Measurements from ENCODE around the gene CLCN1.

The CLCN1 gene

GRCh38 chr7:143394777-143395176, 78.9 kb downstream of the CLCN1 start:
- H3K9me2 ChIP-seq (replicated peaks; ENCODE audit: low read depth, low read length): no peaks in the 10 kb centered on the region
- H3K79me2 ChIP-seq (ENCODE audit: insufficient read depth, low read length): peaks cover 4% of the 10 kb centered on the region; the same call in 1 of the 2 replicates
- H3K4me3 ChIP-seq (ENCODE audit: low read length, poor library complexity, severe bottlenecking): no peak overlapping the region
- H3K27me3 ChIP-seq (ENCODE audit: insufficient read depth, low read length, poor library complexity, severe bottlenecking): no peaks in the 10 kb centered on the region
- H3K36me3 ChIP-seq (ENCODE audit: insufficient read depth, low read length): peaks cover 23% of the 10 kb centered on the region; the same call in 1 of the 2 replicates
- TF ChIP-seq CTCF (conservative IDR thresholded peaks at IDR 0.05; ENCODE audit: low read length) (no peak), EZH2phosphoT487 (IDR thresholded peaks at IDR 0.05; ENCODE audit: borderline replicate concordance) (no peak)
- no peak overlapping the region for H3K9ac ChIP-seq (ENCODE audit: low read depth, low read length, poor library complexity, severe bottlenecking)
- no peak overlapping the region for H2AFZ ChIP-seq (ENCODE audit: low read length)
- H3K4me1 ChIP-seq (ENCODE audit: insufficient read depth, low read length, poor library complexity, severe bottlenecking): peaks cover 10% of the 10 kb centered on the region
- peaks cover 3% of the 10 kb centered on the region for H4K20me1 ChIP-seq (ENCODE audit: insufficient read depth, low read length, poor library complexity, severe bottlenecking)
- no peaks in the 10 kb centered on the region for H3K9me3 ChIP-seq (ENCODE audit: insufficient read depth, low read depth, low read length)
- no peaks in the 10 kb centered on the region for H3F3A ChIP-seq (ENCODE audit: low read depth)
- no peak overlapping the region for H3K4me2 ChIP-seq (ENCODE audit: low read depth, low read length, poor library complexity, severe bottlenecking)

GRCh38 chr7:143395187-143396149, 79.6 kb downstream of the CLCN1 start:
- H3K4me3 ChIP-seq (ENCODE audit: low read length, poor library complexity, severe bottlenecking): no peak overlapping the region
- no peaks in the 10 kb centered on the region for H3K79me2 ChIP-seq (ENCODE audit: insufficient read depth, low read length)
- no peaks in the 10 kb centered on the region for H3K9me3 ChIP-seq (ENCODE audit: insufficient read depth, low read depth, low read length)
- TF ChIP-seq EZH2phosphoT487 (IDR thresholded peaks at IDR 0.05; ENCODE audit: borderline replicate concordance) (no peak), CTCF (conservative IDR thresholded peaks at IDR 0.05; ENCODE audit: low read length) (no peak; the same call in 1 of the 2 replicates)
- H3K9me2 ChIP-seq (replicated peaks; ENCODE audit: low read depth, low read length): no peaks in the 10 kb centered on the region
- no peaks in the 10 kb centered on the region for H3F3A ChIP-seq (ENCODE audit: low read depth)
- H3K4me2 ChIP-seq (ENCODE audit: low read depth, low read length, poor library complexity, severe bottlenecking): no peak overlapping the region
- H3K27me3 ChIP-seq (ENCODE audit: insufficient read depth, low read length, poor library complexity, severe bottlenecking): no peaks in the 10 kb centered on the region
- peaks cover 9% of the 10 kb centered on the region for H3K4me1 ChIP-seq (ENCODE audit: insufficient read depth, low read length, poor library complexity, severe bottlenecking)
- H3K9ac ChIP-seq (ENCODE audit: low read depth, low read length, poor library complexity, severe bottlenecking): no peak overlapping the region
- no peaks in the 10 kb centered on the region for H4K20me1 ChIP-seq (ENCODE audit: insufficient read depth, low read length, poor library complexity, severe bottlenecking)
- no peak overlapping the region for H2AFZ ChIP-seq (ENCODE audit: low read length)
- H3K36me3 ChIP-seq (ENCODE audit: insufficient read depth, low read length): peaks cover 16% of the 10 kb centered on the region; the same call in 1 of the 2 replicates

- no peaks in the 10 kb centered on the region for H3K79me2 ChIP-seq (ENCODE audit: insufficient read depth, low read length)
- no peak overlapping the region for H3K4me2 ChIP-seq (ENCODE audit: low read depth, low read length, poor library complexity, severe bottlenecking)
- peaks cover 11% of the 10 kb centered on the region; the same call in 1 of the 2 replicates for H3K36me3 ChIP-seq (ENCODE audit: insufficient read depth, low read length)
- TF ChIP-seq CTCF (conservative IDR thresholded peaks at IDR 0.05; ENCODE audit: low read length) (no peak), EZH2phosphoT487 (IDR thresholded peaks at IDR 0.05; ENCODE audit: borderline replicate concordance) (no peak)
- H3K9me2 ChIP-seq (replicated peaks; ENCODE audit: low read depth, low read length): no peaks in the 10 kb centered on the region
- H2AFZ ChIP-seq (ENCODE audit: low read length): no peak overlapping the region
- no peak overlapping the region for H3K9ac ChIP-seq (ENCODE audit: low read depth, low read length, poor library complexity, severe bottlenecking)
- no peaks in the 10 kb centered on the region for H3F3A ChIP-seq (ENCODE audit: low read depth)
- H3K27me3 ChIP-seq (ENCODE audit: insufficient read depth, low read length, poor library complexity, severe bottlenecking): no peaks in the 10 kb centered on the region
- H3K9me3 ChIP-seq (ENCODE audit: insufficient read depth, low read depth, low read length): no peaks in the 10 kb centered on the region
- H4K20me1 ChIP-seq (ENCODE audit: insufficient read depth, low read length, poor library complexity, severe bottlenecking): no peaks in the 10 kb centered on the region
- H3K4me1 ChIP-seq (ENCODE audit: insufficient read depth, low read length, poor library complexity, severe bottlenecking): peaks cover 9% of the 10 kb centered on the region
- H3K4me3 ChIP-seq (ENCODE audit: low read length, poor library complexity, severe bottlenecking): no peak overlapping the region
Observed at GRCh38 chr7:143396182-143396581, 80.3 kb downstream of the CLCN1 start.
